GM19328 (cell line): Measurements from ENCODE around the gene FAM171A2.

Experiments used
- ATAC-seq: cut with Tn5 transposase; IDR thresholded peaks from one replicate; pipeline ENCODE4 v1.9.1; 2021; ENCODE audit warnings: mild to moderate bottlenecking, moderate library complexity; ENCODE audit not compliant: unreplicated experiment

FAM171A2 gene

GRCh38 chr17:44361292-44362260 is 2.1 kb downstream of the FAM171A2 start:
- no peak for ATAC-seq

GRCh38 chr17:44360826-44361225 is 2.8 kb downstream of the FAM171A2 start:
- ATAC-seq, result no peak

GRCh38 chr17:44360144-44360533 is 3.5 kb downstream of the FAM171A2 start:
- ATAC-seq, result no peak

DNA sequence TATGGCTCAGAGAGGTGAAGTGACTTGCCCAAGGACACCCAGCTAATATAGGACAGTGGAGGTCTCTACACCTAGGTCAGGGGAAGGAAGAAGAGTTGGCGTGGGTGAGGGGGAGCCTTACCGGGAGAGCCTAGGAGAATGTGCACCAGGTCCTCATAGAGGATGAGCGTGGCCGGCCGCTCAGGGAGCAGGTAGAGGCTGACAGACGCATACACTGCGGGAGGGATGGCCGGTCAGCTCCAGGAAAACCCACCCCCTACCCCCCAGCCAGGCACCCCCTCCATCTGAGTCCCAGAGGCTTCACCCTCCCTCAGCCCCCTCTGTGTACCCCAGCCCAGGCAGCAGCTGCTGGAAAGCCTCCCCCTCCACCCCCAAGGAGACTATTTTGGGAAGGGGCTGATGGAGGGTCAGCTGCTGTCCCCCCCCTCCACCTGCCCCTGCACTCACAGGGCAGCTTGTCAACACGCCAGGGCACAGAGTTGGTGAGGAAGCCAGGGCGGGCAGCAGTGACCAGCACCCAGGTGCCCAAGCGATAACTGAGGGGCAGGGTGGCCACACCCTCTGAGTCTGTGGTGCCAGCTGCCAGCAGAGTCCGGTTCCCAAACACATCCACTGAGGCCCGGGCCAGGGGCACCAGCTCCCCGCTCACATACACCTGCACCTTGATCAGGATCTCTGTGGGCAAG is 4.1 kb downstream of the FAM171A2 start:
- no peak for ATAC-seq

- ATAC-seq, result no peak
Measured at GRCh38 chr17:44359006-44359405, 4.6 kb downstream of the FAM171A2 start.

DNA sequence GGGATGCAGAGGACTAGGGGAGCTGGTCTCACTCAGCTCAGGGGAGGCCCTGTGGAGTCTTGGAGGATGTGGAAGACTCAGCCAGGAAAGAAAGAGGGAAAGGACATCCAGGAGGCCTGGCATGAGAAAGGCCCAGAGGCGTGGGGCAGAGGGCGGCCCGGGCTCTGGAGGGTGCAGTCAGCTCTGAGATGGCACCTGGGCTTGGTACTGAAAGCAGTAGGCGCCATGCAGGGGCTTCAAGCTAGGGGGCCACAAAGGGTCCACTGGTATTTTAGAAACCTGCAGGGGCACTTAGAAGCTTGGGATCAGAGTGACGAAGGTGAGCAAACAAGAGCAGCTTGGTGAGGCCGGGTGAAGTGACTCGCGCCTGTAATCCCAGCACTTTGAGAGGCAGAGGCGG is 5.6 kb downstream of the FAM171A2 start:
- ATAC-seq, result no peak

DNA sequence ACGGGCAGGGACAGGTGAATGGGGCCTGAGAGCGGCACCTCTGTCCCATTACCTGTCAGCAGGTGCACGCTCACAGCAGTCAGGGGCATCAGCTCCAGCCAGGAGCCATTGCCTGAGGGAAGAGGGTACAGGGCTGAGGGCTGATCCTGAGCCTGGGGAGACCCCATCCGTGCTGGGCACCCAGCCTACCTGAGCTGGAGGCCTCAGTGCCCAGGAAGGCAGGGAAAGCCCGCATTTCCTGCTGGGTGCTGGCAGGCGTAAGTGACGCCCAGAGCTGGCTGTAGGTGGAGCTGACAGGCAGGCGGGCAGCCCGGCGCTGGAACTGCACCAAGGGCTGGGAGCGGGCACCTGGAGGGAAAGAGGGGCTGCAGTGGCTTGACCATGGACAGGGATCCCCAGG is 7.4 kb downstream of the FAM171A2 start:
- no peak for ATAC-seq

- ATAC-seq, result no peak
Measured at GRCh38 chr17:44355642-44356099, 8.0 kb downstream of the FAM171A2 start.

DNA sequence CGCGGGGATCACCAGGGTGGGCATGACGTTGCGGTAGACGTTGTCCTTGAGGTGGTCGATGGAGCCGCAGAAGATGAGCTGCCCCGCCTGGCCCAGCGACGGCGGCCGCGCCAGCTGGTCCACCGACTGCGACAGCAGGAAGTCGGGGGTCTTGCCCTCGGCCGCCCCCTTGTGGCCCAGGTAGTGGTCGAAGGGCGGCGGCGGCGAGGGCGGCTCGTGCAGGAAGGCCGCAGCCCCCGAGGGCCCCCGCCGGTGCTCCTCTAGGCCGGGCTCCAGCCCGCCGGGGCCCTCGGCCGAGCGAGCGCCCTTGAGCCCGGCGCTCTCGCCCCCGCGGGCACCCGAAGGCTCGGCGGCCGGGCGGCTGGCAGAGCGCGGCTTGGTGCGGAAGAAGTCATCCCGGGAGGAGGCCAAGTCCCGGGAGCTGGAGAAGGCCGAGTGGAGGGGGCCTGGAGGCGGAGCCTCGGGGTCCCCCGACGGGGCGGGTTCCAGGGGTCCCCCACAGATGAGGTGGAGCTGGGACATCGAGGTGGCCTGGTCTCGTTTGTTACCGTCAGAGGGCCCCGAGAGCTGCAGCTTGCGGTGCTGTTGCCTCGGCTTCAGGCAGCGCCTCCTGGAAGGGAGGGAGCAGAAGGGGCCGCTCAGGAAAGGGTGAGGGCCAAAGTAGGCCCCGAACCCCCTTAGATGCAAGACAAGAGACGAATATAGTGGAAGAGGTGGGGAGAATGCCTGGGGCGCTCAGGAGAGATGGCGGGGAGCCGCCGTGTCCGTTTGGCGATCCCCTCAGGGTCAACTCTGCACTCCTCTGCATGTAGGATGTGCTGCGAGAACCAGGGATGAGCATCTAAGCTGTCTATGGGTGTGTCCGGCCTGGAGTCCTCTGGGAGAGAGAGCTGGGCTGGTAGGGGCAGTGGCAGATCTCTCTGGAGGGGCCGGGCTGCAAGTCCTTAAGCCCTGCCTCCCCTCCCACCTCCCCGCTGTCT is 8.8 kb downstream of the FAM171A2 start:
- ATAC-seq, result no peak

DNA sequence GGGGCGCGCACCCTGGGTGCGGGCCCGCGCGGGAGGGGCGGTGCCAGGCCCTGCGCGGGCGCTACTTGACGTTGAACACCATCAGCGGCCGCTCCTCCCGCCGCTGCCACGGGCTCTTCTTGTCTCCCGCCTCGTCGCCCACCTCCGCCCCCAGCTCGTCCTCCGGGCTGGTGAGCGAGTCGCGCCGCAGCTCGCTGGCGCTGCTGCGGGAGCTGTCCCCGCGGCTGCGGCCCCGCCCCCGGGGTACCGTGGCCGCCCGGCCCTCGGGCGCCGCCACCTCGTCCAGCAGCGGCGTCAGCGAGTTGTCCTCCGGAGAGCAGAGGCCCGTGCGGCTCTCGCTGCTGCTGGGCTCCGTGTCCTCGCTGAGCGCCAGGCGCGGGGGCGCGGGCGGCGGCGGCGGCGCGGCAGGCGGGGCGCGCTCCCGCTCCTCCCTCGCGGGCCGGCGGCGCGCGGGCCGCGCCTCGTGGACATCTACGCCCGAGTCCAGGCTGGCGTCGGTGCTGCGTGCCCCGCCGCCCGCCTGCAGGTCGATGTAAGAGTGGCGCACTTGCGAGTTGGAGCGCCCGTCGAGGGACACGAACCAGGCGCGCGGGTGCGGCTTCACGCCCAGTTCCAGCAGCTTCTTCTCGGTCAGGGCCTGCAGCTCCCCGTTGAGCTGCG is 9.9 kb downstream of the FAM171A2 start:
- no peak for ATAC-seq

DNA sequence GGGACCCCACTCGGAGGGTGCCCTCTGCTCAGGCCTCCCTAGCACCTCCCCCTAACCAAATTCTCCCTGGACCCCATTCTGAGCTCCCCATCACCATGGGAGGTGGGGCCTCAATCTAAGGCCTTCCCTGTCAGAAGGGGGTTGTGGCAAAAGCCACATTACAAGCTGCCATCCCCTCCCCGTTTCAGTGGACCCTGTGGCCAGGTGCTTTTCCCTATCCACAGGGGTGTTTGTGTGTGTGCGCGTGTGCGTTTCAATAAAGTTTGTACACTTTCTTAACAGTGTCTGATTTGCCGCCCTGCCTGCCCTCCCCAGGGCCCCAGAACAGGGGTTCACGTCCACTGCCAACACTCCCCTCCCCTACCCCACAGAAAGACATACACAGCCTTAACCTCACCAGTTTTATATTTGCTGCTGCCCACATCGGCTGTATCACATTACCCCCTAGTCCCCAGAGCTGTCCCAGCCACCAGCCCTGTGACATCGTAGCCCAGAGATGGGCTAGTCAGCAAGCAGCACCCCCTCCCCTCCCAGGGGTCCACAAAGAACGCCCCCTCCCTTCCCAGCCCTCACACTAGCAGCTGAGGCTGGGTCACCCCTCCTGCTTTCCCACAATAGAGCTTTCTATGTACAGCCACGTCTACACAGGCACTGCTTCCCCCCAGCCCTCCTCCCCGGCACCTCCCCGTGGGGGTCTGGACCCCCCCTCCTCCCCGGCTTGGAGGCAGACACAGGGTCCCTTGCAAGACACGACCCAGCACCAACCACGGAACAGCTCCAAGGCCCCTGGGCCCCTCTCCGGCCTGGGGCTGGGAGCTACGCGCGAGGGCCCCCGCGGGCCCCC is 10.6 kb downstream of the FAM171A2 start:
- ATAC-seq, result no peak

GRCh38 chr17:44351961-44352827 is 11.5 kb downstream of the FAM171A2 start:
- no peak for ATAC-seq

GRCh38 chr17:44351464-44351863 is 12.2 kb downstream of the FAM171A2 start:
- no peak for ATAC-seq

GRCh38 chr17:44350733-44351226 is 12.9 kb downstream of the FAM171A2 start:
- no peak for ATAC-seq

DNA sequence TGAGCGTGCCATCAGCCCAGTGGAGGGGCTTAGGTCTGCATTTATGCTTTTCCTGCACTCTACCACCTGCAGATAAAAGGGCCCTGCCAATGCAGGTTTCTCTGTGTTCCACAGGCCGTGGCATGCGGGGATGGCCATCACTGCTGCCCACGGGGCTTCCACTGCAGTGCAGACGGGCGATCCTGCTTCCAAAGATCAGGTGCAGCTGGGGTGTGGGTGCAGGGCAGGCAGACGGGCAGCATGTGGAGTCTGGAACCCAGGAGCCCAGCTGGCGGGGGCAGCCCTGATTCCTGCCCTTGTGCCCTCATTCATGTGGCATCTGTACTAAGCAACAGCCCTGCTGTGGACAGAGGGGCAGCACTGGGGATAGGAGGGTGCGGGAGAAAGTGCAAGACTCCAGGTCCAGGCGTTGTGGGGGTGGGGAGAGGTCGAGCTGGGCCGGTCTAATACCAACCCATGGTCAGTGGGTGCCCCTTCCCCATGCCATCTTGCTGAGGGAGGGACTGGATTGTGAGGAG is 14.0 kb downstream of the FAM171A2 start:
- no peak for ATAC-seq

GRCh38 chr17:44348988-44349364 is 14.7 kb downstream of the FAM171A2 start:
- ATAC-seq, result no peak

DNA sequence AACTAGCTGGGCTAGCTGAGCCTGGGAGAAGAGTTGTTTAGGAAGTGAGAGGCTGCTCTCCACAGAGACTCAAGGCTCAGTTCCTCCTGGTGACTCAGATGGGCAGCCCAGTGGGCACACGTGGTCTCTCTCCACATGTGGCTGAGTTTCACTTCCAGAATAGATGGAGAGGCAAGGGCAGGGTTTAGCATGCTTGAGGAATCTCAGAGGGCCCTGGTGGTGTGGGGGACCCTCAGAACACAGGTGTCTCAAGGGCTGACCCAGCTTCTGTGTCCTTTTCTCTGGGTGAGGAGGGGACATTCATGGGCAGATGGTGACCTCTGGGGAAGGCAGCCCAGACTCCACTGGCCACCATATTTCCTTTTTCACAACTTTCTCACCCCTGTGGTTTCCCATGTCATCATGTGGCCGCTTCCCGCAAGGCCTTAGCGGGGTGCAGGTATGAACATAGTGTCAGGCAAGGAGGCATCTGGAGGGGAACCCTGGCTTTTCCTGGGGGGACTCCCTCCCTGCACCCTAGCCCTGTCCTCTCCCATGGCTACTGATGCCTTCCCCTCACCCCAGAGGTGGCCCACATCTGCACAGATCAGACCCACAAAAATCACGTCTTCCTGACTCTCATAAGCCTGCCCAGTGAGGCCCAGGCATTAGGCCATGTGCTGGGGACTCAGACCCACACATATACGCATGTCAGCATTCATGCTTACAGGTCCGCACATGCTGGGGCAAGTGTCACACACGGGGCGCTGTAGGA is 15.2 kb downstream of the FAM171A2 start:
- ATAC-seq, result no peak
